Neural cell (in vitro differentiated cells): ENCODE measurements around the gene CD2.

Experiments
- CTCF ChIP-seq: fragments of 450-650 bp; IDR thresholded peaks from 2 replicates; pipeline ENCODE4 v1.5.1; 2014; ENCODE audit warnings: antibody characterized with exemption, mild to moderate bottlenecking, moderate library complexity; ENCODE audit not compliant: poor library complexity, severe bottlenecking
- EP300 ChIP-seq: fragments of 450-650 bp; conservative IDR thresholded peaks from 2 replicates; pipeline ENCODE4 v1.6.1; 2014; ENCODE audit warnings: antibody characterized with exemption, mild to moderate bottlenecking, moderate library complexity; ENCODE audit not compliant: poor library complexity, severe bottlenecking
- EZH2 ChIP-seq: fragments of 200-600, 300-800 bp; shearing (Covaris generic), sonication (generic); IDR thresholded peaks from 2 replicates; pipeline ENCODE4 v1.6.1; 2014; ENCODE audit warnings: antibody characterized with exemption, low read length, borderline replicate concordance, mild to moderate bottlenecking; ENCODE audit not compliant: insufficient read depth, poor library complexity, severe bottlenecking
- MXI1 ChIP-seq: fragments of 450-650 bp; conservative IDR thresholded peaks from 2 replicates; pipeline ENCODE4 v1.6.1; 2014; ENCODE audit warnings: antibody characterized with exemption, mild to moderate bottlenecking; ENCODE audit not compliant: poor library complexity, severe bottlenecking
- POLR2AphosphoS5 ChIP-seq: IDR thresholded peaks from 2 replicates; pipeline ENCODE4 v1.6.1; 2012
- RAD21 ChIP-seq: fragments of 450-650 bp; conservative IDR thresholded peaks from 2 replicates; pipeline ENCODE4 v1.6.1; 2014; ENCODE audit warnings: antibody characterized with exemption, mild to moderate bottlenecking, moderate library complexity
- REST ChIP-seq: IDR thresholded peaks from 2 replicates; pipeline ENCODE4 v1.6.1; 2012; ENCODE audit warnings: borderline replicate concordance
- SMC3 ChIP-seq: fragments of 450-650 bp; conservative IDR thresholded peaks from 2 replicates; pipeline ENCODE4 v1.6.1; 2014; ENCODE audit warnings: antibody characterized with exemption, mild to moderate bottlenecking, moderate library complexity; ENCODE audit not compliant: poor library complexity
- TAF1 ChIP-seq: IDR thresholded peaks from 2 replicates; pipeline ENCODE4 v1.6.1; 2012; ENCODE audit warnings: low read depth

GRCh38 chr1:116762281-116762680 lies 8.1 kb downstream of the CD2 start:
- TF ChIP-seq CTCF (no peak), MXI1 (no peak), POLR2AphosphoS5 (no peak), EZH2 (no peak), SMC3 (no peak), RAD21 (no peak), TAF1 (no peak), EP300 (no peak), REST (no peak)
